GM19240 (cell line): Measurements from ENCODE around the gene MMP23B.
A peak's percentile ranks its signal among the peaks of the same experiment; 100 is the strongest.

ENCODE experiments used
- DNase-seq: peaks from one replicate; pipeline ENCODE4 v3.0.0; 2011; ENCODE audit warnings: low spot score; ENCODE audit not compliant: insufficient read length

MMP23B gene

GRCh38 chr1:1619917-1620361, 12.0 kb upstream of the MMP23B start:
- no peak for DNase-seq

- no peak for DNase-seq
Measured at GRCh38 chr1:1620433-1621139, 11.4 kb upstream of the MMP23B start.

- DNase-seq, result no peak
Measured at GRCh38 chr1:1621173-1622009, 10.6 kb upstream of the MMP23B start.

GRCh38 chr1:1622010-1622787, 9.8 kb upstream of the MMP23B start:
- DNase-seq, result no peak

GRCh38 chr1:1622788-1623094, 9.2 kb upstream of the MMP23B start:
- no peak for DNase-seq

- no peak for DNase-seq
Measured at GRCh38 chr1:1623181-1623630, 8.8 kb upstream of the MMP23B start.

GRCh38 chr1:1623631-1624442, 8.1 kb upstream of the MMP23B start:
- no peak for DNase-seq

- no peak for DNase-seq
Measured at GRCh38 chr1:1624443-1625403, 7.2 kb upstream of the MMP23B start.

- no peak for DNase-seq
Measured at GRCh38 chr1:1625404-1625775, 6.6 kb upstream of the MMP23B start.

- no peak for DNase-seq
Measured at GRCh38 chr1:1625824-1626206, 6.2 kb upstream of the MMP23B start.

GRCh38 chr1:1626207-1627141, 5.5 kb upstream of the MMP23B start:
- DNase-seq, result no peak

GRCh38 chr1:1627261-1627828, 4.6 kb upstream of the MMP23B start:
- no peak for DNase-seq

- DNase-seq, result no peak
Measured at GRCh38 chr1:1627829-1628753, 3.9 kb upstream of the MMP23B start.

GRCh38 chr1:1628754-1629429, 3.1 kb upstream of the MMP23B start:
- no peak for DNase-seq

- peak; percentile 64 for DNase-seq
Measured at GRCh38 chr1:1629430-1630190, 2.4 kb upstream of the MMP23B start.
